SJCRH30 (cell line): ENCODE measurements around the gene UBXN6. TPM values are rescaled to one million over a fixed set of nuclear protein-coding genes. Genes with fewer than 3 reads are reported as not detected.

Experiments used
- DNase-seq, 2 experiments: peaks; one replicate each; pipeline ENCODE4 v3.0.0-alpha.2; 2015 to 2020
- H3K27ac ChIP-seq: fragments of 250-450 bp; sonication (Bioruptor Pico); 2 replicates; pipeline ENCODE4 v1.5.1; 2020; ENCODE audit warnings: mild to moderate bottlenecking, moderate library complexity
- H3K27me3 ChIP-seq: fragments of 250-450 bp; sonication (Bioruptor Pico); 2 replicates; pipeline ENCODE4 v1.5.1; 2020; ENCODE audit warnings: mild to moderate bottlenecking, moderate library complexity
- H3K36me3 ChIP-seq: fragments of 250-450 bp; sonication (Bioruptor Pico); 2 replicates; pipeline ENCODE4 v1.5.1; 2020; ENCODE audit warnings: mild to moderate bottlenecking, moderate library complexity
- H3K4me1 ChIP-seq: fragments of 250-450 bp; sonication (Bioruptor Pico); 2 replicates; pipeline ENCODE4 v1.5.1; 2020; ENCODE audit warnings: mild to moderate bottlenecking, moderate library complexity
- H3K4me3 ChIP-seq: fragments of 250-450 bp; sonication (Bioruptor Pico); 2 replicates; pipeline ENCODE4 v1.5.1; 2020; ENCODE audit warnings: mild to moderate bottlenecking, moderate library complexity
- H3K9me3 ChIP-seq: fragments of 250-450 bp; sonication (Bioruptor Pico); replicated peaks from 2 replicates; pipeline ENCODE4 v1.5.1; 2020; ENCODE audit warnings: mild to moderate bottlenecking, moderate library complexity
- total RNA-seq: library from RNA; depleted of rRNA; stranded (reverse); fragments of >200 nt; shearing (Covaris generic); gene quantifications from 2 replicates; pipeline ENCODE4 v1.2.3, GENCODE V29; 2014; rRNA removed

The UBXN6 gene
- total RNA-seq, 1 experiment from 2014 or later = 37.9 TPM

GRCh38 chr19:4401769-4402170 is 55.8 kb downstream of the UBXN6 start:
- Histone ChIP-seq H3K9me3 (no peaks in the 10 kb centered on the region), H3K4me3 (peak overlapping the region; percentile 78), H3K27ac (peak overlapping the region; percentile 17; the same call in 1 of the 2 replicates), H3K36me3 (peaks cover 14% of the 10 kb centered on the region; the same call in 1 of the 2 replicates), H3K4me1 (peaks cover 8% of the 10 kb centered on the region), H3K27me3 (no peaks in the 10 kb centered on the region)
- no peak for DNase-seq

GRCh38 chr19:4400135-4400936 is 57.3 kb downstream of the UBXN6 start, which contains the start of gene SH3GL1:
Gene SH3GL1 (minus strand): TSS chr19:4400547. CDS start chr19:4400368, 179 bp downstream.
- H3K27me3 ChIP-seq = no peaks in the 10 kb centered on the region
- peaks cover 18% of the 10 kb centered on the region; the same call in 1 of the 2 replicates for H3K36me3 ChIP-seq
- peak within 1 kb of the TSS; percentile 99 for H3K4me3 ChIP-seq
- peak within 1 kb of the TSS; percentile 77 for H3K27ac ChIP-seq
- H3K4me1 ChIP-seq = peaks cover 8% of the 10 kb centered on the region
- H3K9me3 ChIP-seq = no peaks in the 10 kb centered on the region
- peak; percentile 84 to 91 for DNase-seq

GRCh38 chr19:4399812-4400134 is 57.8 kb downstream of the UBXN6 start:
- Histone ChIP-seq H3K9me3 (no peaks in the 10 kb centered on the region), H3K4me3 (peak overlapping the region; percentile 99), H3K36me3 (peaks cover 12% of the 10 kb centered on the region; the same call in 1 of the 2 replicates), H3K27ac (peak overlapping the region; percentile 77), H3K4me1 (peaks cover 8% of the 10 kb centered on the region), H3K27me3 (no peaks in the 10 kb centered on the region)
- DNase-seq = peak; percentile 33 to 46

- peaks cover 19% of the 10 kb centered on the region for H3K4me1 ChIP-seq
- H3K9me3 ChIP-seq = no peaks in the 10 kb centered on the region
- no peak overlapping the region for H3K4me3 ChIP-seq
- H3K27me3 ChIP-seq = no peaks in the 10 kb centered on the region
- H3K27ac ChIP-seq = no peak overlapping the region
- H3K36me3 ChIP-seq = peaks cover 9% of the 10 kb centered on the region; the same call in 1 of the 2 replicates
- DNase-seq = no peak
These were observed 60.4 kb downstream of the UBXN6 start for GRCh38 chr19:4396949-4397783.

Other genes with a start within 250 kb of the UBXN6 start
- gene EBI3, start 228.3 kb downstream of the UBXN6 start, total RNA-seq = not detected in 2 replicates
- gene YJU2, start 210.7 kb downstream of the UBXN6 start, total RNA-seq = 14.5 and 14.7 TPM in 2 replicates
- 97.9 and 101 TPM in 2 replicates for gene SHD, start 178.5 kb downstream of the UBXN6 start, total RNA-seq
- gene TMIGD2, start 155.4 kb downstream of the UBXN6 start, total RNA-seq = 0.30 and 1.5 TPM in 2 replicates
- gene FSD1, start 153.2 kb downstream of the UBXN6 start, total RNA-seq = 23.5 and 24.7 TPM in 2 replicates
- 9.7 and 11.9 TPM in 2 replicates for gene STAP2, start 119.0 kb downstream of the UBXN6 start, total RNA-seq
- 3.8 and 8.3 TPM in 2 replicates for gene MPND, start 114.2 kb downstream of the UBXN6 start, total RNA-seq
- 56.9 and 60.0 TPM in 2 replicates for gene SH3GL1, start 57.2 kb downstream of the UBXN6 start, total RNA-seq
- 44.2 and 54.6 TPM in 2 replicates for gene CHAF1A, start 55.2 kb downstream of the UBXN6 start, total RNA-seq
- gene HDGFL2, start 14.5 kb upstream of the UBXN6 start, total RNA-seq = 61.5 and 64.4 TPM in 2 replicates
- 0.16 and 0.18 TPM in 2 replicates for gene PLIN4, start 60.7 kb upstream of the UBXN6 start, total RNA-seq
- gene PLIN5, start 77.4 kb upstream of the UBXN6 start, total RNA-seq = 0.38 and 1.1 TPM in 2 replicates
- gene LRG1, start 82.2 kb upstream of the UBXN6 start, total RNA-seq = 0.15 and 0.38 TPM in 2 replicates
- 108 and 116 TPM in 2 replicates for gene SEMA6B, start 101.9 kb upstream of the UBXN6 start, total RNA-seq
- gene TNFAIP8L1, start 181.7 kb upstream of the UBXN6 start, total RNA-seq = 8.5 and 8.8 TPM in 2 replicates
- gene MYDGF, start 212.5 kb upstream of the UBXN6 start, total RNA-seq = 71.9 and 86.8 TPM in 2 replicates